ENCODE data around the gene LRRC45. TPM values are rescaled to one million over a fixed set of nuclear protein-coding genes. Genes with fewer than 3 reads are reported as not detected.

The LRRC45 gene
- total and polyA plus RNA-seq, 2 donors (not counting 3 experiments of a cell fraction or from before 2014, with no cell fraction given), result 7.6 to 22.9 TPM

GRCh38 chr17:82010575-82011525 lies 12.3 kb upstream of the LRRC45 start:
- BruUV-seq (replicated peaks), result no TSS peak
- TF ChIP-seq MYC (IDR thresholded peaks at IDR 0.05; ENCODE audit: low read depth, low read length) (no peak), POLR2AphosphoS5 (IDR thresholded peaks at IDR 0.05; ENCODE audit: insufficient read depth, low read depth, low read length) (no peak), JUN (IDR thresholded peaks at IDR 0.05; ENCODE audit: borderline replicate concordance, insufficient read depth, insufficient read length, low read depth) (no peak), EZH2 (IDR thresholded peaks at IDR 0.05; ENCODE audit: borderline replicate concordance, low read depth, low read length, severe bottlenecking) (no peak), GATA2 (IDR thresholded peaks at IDR 0.05; ENCODE audit: insufficient read depth, insufficient read length, low read depth, low read length) (no peak), POLR2A (IDR thresholded peaks at IDR 0.05; ENCODE audit: low read depth, low read length) (no peak), FOS (IDR thresholded peaks at IDR 0.05; ENCODE audit: borderline replicate concordance, insufficient read depth, low read length) (no peak), CTCF (IDR thresholded peaks at IDR 0.05; ENCODE audit: extremely low read depth in 1 of 2, insufficient read depth in 1 of 2, low read depth in 1 of 2, low read length in 2 of 2) (no peak), MAX (IDR thresholded peaks at IDR 0.05; ENCODE audit: insufficient read depth, insufficient read length) (no peak)
- ChIA-PET POLR2A (no interaction called here), CTCF (interaction anchor here (0.7 kb wide), 1 partner anchor 9 kb away, joined by 5 read pairs; no protein-coding TSS in a partner anchor)
- Histone ChIP-seq H3K79me2 (ENCODE audit: control insufficient read depth, insufficient read depth, low read length) (no peaks in the 10 kb centered on the region), H3K36me3 (ENCODE audit: control insufficient read depth in 2 of 2, extremely low read depth in 1 of 2, insufficient read depth in 2 of 2, low read length in 2 of 2) (no peaks in the 10 kb centered on the region), H3K4me1 (ENCODE audit: control insufficient read depth, extremely low read depth, insufficient read depth, low read length) (no peaks in the 10 kb centered on the region), H4K20me1 (replicated peaks; ENCODE audit: control insufficient read depth, extremely low read depth, insufficient read depth, low read length) (no peaks in the 10 kb centered on the region), H3K9me1 (replicated peaks; ENCODE audit: control insufficient read depth, extremely low read depth, insufficient read depth, low read length) (no peaks in the 10 kb centered on the region), H3K27ac (ENCODE audit: insufficient read depth, low read depth, low read length) (no peak overlapping the region), H3K4me2 (ENCODE audit: insufficient read depth, low read length) (no peak overlapping the region), H3K9me3 (replicated peaks; ENCODE audit: control insufficient read depth, insufficient read depth, low read length) (no peaks in the 10 kb centered on the region), H2AFZ (ENCODE audit: low read depth, low read length) (no peak overlapping the region), H3K9ac (replicated peaks; ENCODE audit: extremely low read depth, insufficient read depth, low read length) (no peak overlapping the region), H3K27me3 (ENCODE audit: control insufficient read depth in 2 of 2, insufficient read depth in 2 of 2, low read length in 2 of 2) (no peaks in the 10 kb centered on the region), H3K4me3 (replicated peaks in 1 of 3; ENCODE audit: insufficient read depth in 1 of 3, low read depth in 1 of 3, low read length in 3 of 3) (no peak overlapping the region)
- dilution Hi-C loops (cut with MboI; ENCODE audit: extremely low pct_ligation_motif_present, low sequenced_read_pairs), result no loop called here
- intact Hi-C loops (cut with micrococcal nuclease), result no loop called here
- FAIRE-seq, result no peak
- no peak for DNase-seq (ENCODE audit: low read depth, low spot score)

All from endothelial cell of umbilical vein (primary cell).